Body of pancreas (tissue), 4 donors: ENCODE data around the gene NFIA.

Experiments
- CTCF ChIP-seq, 7 experiments: fragments of 450-650 bp in 4 of 7; fragments of 200-600 bp in 3 of 7; sonication (generic) in 3 of 7; IDR thresholded peaks; one replicate each; pipeline ENCODE4 v1.5.1; 2016 to 2019; ENCODE audit warnings: antibody characterized with exemption in 7 of 7
- POLR2A ChIP-seq, 3 donors: fragments of 450-650 bp; IDR thresholded peaks; one replicate each; pipeline ENCODE4 v1.6.1; 2016; ENCODE audit warnings: antibody characterized with exemption in 3 of 3, mild to moderate bottlenecking in 2 of 3

GRCh38 chr1:61250933-61251332 is 168.6 kb downstream of the NFIA start:
- TF ChIP-seq CTCF (IDR thresholded peaks at IDR 0.05) (no peak), POLR2A (IDR thresholded peaks at IDR 0.05) (no peak)
